Measurements from ENCODE around the gene NECTIN2.

- TF ChIP-seq SUZ12 (IDR thresholded peaks at IDR 0.05) (no peak), BHLHE40 (IDR thresholded peaks at IDR 0.05; ENCODE audit: borderline replicate concordance) (no peak), FOXK2 (IDR thresholded peaks at IDR 0.05) (no peak), TARDBP (IDR thresholded peaks at IDR 0.05) (no peak), CTBP1 (IDR thresholded peaks at IDR 0.05; ENCODE audit: borderline replicate concordance) (no peak), ARNT (IDR thresholded peaks at IDR 0.05) (no peak), SP1 (IDR thresholded peaks at IDR 0.05) (no peak), FOXA1 (IDR thresholded peaks at IDR 0.05) (no peak), L3MBTL2 (conservative IDR thresholded peaks at IDR 0.05) (no peak), FOXM1 (IDR thresholded peaks at IDR 0.05; ENCODE audit: borderline replicate concordance) (no peak), HDGF (IDR thresholded peaks at IDR 0.05; ENCODE audit: borderline replicate concordance) (no peak), LEF1 (IDR thresholded peaks at IDR 0.05; ENCODE audit: borderline replicate concordance) (no peak)
- TF ChIP-seq, protein P1, sequence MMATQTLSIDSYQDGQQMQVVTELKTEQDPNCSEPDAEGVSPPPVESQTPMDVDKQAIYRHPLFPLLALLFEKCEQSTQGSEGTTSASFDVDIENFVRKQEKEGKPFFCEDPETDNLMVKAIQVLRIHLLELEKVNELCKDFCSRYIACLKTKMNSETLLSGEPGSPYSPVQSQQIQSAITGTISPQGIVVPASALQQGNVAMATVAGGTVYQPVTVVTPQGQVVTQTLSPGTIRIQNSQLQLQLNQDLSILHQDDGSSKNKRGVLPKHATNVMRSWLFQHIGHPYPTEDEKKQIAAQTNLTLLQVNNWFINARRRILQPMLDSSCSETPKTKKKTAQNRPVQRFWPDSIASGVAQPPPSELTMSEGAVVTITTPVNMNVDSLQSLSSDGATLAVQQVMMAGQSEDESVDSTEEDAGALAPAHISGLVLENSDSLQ (IDR thresholded peaks at IDR 0.05), result no peak
These were observed 37.4 kb upstream of the NECTIN2 start, which contains the start of gene BCAM for GRCh38 chr19:44808463-44809371.
